SK-N-MC (cell line): ENCODE data around the gene YOD1.

Experiments
- DNase-seq: peaks from one replicate; pipeline ENCODE4 v3.0.0-alpha.2; 2011; ENCODE audit warnings: low read depth, low spot score
- H3K27ac ChIP-seq: fragments of 200-600 bp; sonication (generic); 2 replicates; pipeline ENCODE4 v1.5.1; 2016; ENCODE audit warnings: mixed run types
- H3K36me3 ChIP-seq: fragments of 200-600 bp; sonication (generic); 2 replicates; pipeline ENCODE4 v1.6.1; 2017; ENCODE audit warnings: antibody characterized with exemption, low read length, mixed read lengths; ENCODE audit not compliant: insufficient read depth
- H3K4me3 ChIP-seq: fragments of 200-600 bp; sonication (generic); 2 replicates; pipeline ENCODE4 v1.5.1; 2016
- H3K9ac ChIP-seq: fragments of 200-600 bp; sonication (generic); 2 replicates; pipeline ENCODE4 v1.8.0; 2017; ENCODE audit warnings: mixed run types, mixed read lengths; ENCODE audit not compliant: insufficient read length
- H3K9me3 ChIP-seq: fragments of 200-600 bp; sonication (generic); 2 replicates; pipeline ENCODE4 v1.6.1; 2017; ENCODE audit warnings: low read depth, mild to moderate bottlenecking, antibody characterized with exemption, low read length, moderate library complexity, mixed read lengths
- EZH2 ChIP-seq: fragments of 200-600 bp; sonication (generic); IDR thresholded peaks from one replicate; pipeline ENCODE4 v1.6.1; 2017; ENCODE audit warnings: antibody characterized with exemption
- FOXP2 ChIP-seq: optimal IDR thresholded peaks from 2 replicates; pipeline ENCODE3; 2011; ENCODE audit warnings: mild to moderate bottlenecking, moderate library complexity; ENCODE audit not compliant: insufficient read depth; ENCODE audit errors: extremely low read length, control extremely low read depth
- POLR2AphosphoS5 ChIP-seq: IDR thresholded peaks from 2 replicates; pipeline ENCODE4 v1.6.1; 2012; ENCODE audit warnings: mild to moderate bottlenecking, low read depth, low read length, borderline replicate concordance

Gene YOD1

GRCh38 chr1:207028884-207029650 is 21.9 kb downstream of the YOD1 start:
- H3K27ac ChIP-seq = peak overlapping the region; percentile 51; the same call in 1 of the 2 replicates
- no peaks in the 10 kb centered on the region for H3K36me3 ChIP-seq
- no peak overlapping the region for H3K4me3 ChIP-seq
- DNase-seq = no peak
- H3K9me3 ChIP-seq = no peaks in the 10 kb centered on the region
- no peak overlapping the region for H3K9ac ChIP-seq
- TF ChIP-seq FOXP2 = no peak
- TF ChIP-seq EZH2 = no peak
- TF ChIP-seq POLR2AphosphoS5 = no peak

- Histone ChIP-seq H3K27ac (no peak overlapping the region), H3K36me3 (no peaks in the 10 kb centered on the region), H3K9me3 (no peaks in the 10 kb centered on the region), H3K4me3 (no peak overlapping the region), H3K9ac (no peak overlapping the region)
- no peak for DNase-seq
- TF ChIP-seq POLR2AphosphoS5 (no peak), EZH2 (no peak), FOXP2 (no peak)
These were observed 23.1 kb downstream of the YOD1 start for GRCh38 chr1:207027921-207028320.

GRCh38 chr1:207027206-207027777 is 23.7 kb downstream of the YOD1 start:
- Histone ChIP-seq H3K4me3 (no peak overlapping the region), H3K9ac (no peak overlapping the region), H3K9me3 (no peaks in the 10 kb centered on the region), H3K27ac (no peak overlapping the region), H3K36me3 (no peaks in the 10 kb centered on the region)
- no peak for DNase-seq
- TF ChIP-seq POLR2AphosphoS5 = no peak
- no peak for TF ChIP-seq EZH2
- TF ChIP-seq FOXP2 = no peak

GRCh38 chr1:207026104-207026534 is 24.9 kb downstream of the YOD1 start:
- Histone ChIP-seq H3K9me3 (no peaks in the 10 kb centered on the region), H3K4me3 (no peak overlapping the region), H3K27ac (no peak overlapping the region), H3K36me3 (no peaks in the 10 kb centered on the region), H3K9ac (no peak overlapping the region)
- DNase-seq = no peak
- TF ChIP-seq POLR2AphosphoS5 = no peak
- no peak for TF ChIP-seq FOXP2
- TF ChIP-seq EZH2 = no peak

GRCh38 chr1:207025146-207025880 is 25.7 kb downstream of the YOD1 start:
- Histone ChIP-seq H3K9ac (no peak overlapping the region), H3K9me3 (no peaks in the 10 kb centered on the region), H3K36me3 (no peaks in the 10 kb centered on the region), H3K27ac (0 out of 2 replicates have a peak overlapping the region, but pooled peaks have one; percentile 50), H3K4me3 (no peak overlapping the region)
- no peak for TF ChIP-seq FOXP2
- TF ChIP-seq POLR2AphosphoS5 = no peak
- no peak for TF ChIP-seq EZH2
- no peak for DNase-seq

GRCh38 chr1:207024202-207025145 is 26.5 kb downstream of the YOD1 start:
- no peak for DNase-seq
- TF ChIP-seq FOXP2 = no peak
- no peak for TF ChIP-seq POLR2AphosphoS5
- no peak for TF ChIP-seq EZH2
- H3K9ac ChIP-seq = no peak overlapping the region
- H3K36me3 ChIP-seq = no peaks in the 10 kb centered on the region
- H3K4me3 ChIP-seq = no peak overlapping the region
- H3K27ac ChIP-seq = no peak overlapping the region
- H3K9me3 ChIP-seq = no peaks in the 10 kb centered on the region

GRCh38 chr1:207022996-207023679 is 27.9 kb downstream of the YOD1 start:
- TF ChIP-seq FOXP2 (no peak), EZH2 (no peak), POLR2AphosphoS5 (no peak)
- DNase-seq = no peak
- H3K4me3 ChIP-seq = no peak overlapping the region
- no peaks in the 10 kb centered on the region for H3K9me3 ChIP-seq
- no peaks in the 10 kb centered on the region for H3K36me3 ChIP-seq
- no peak overlapping the region for H3K9ac ChIP-seq
- H3K27ac ChIP-seq = no peak overlapping the region
